HFFc6 (cell line): Measurements from ENCODE around the gene STX7. TPM values are rescaled to one million over a fixed set of nuclear protein-coding genes. Genes with fewer than 3 reads are reported as not detected.

Experiments used
- DNase-seq: peaks from one replicate; pipeline ENCODE4 v3.0.0-alpha.2; 2018
- H3K27ac Mint-ChIP-seq: 2 replicates; pipeline ENCODE4 v1.8.0; 2020; ENCODE audit warnings: mild to moderate bottlenecking, mixed read lengths
- H3K27me3 Mint-ChIP-seq: 2 replicates; pipeline ENCODE4 v1.8.0; 2021; ENCODE audit warnings: mild to moderate bottlenecking, moderate library complexity, mixed read lengths; ENCODE audit not compliant: insufficient read depth
- H3K36me3 Mint-ChIP-seq: 2 replicates; pipeline ENCODE4 v1.8.0; 2021; ENCODE audit warnings: low read depth, mixed read lengths
- H3K4me1 Mint-ChIP-seq: 2 replicates; pipeline ENCODE4 v1.8.0; 2020; ENCODE audit warnings: low read depth, mixed read lengths
- H3K4me3 Mint-ChIP-seq: 2 replicates; pipeline ENCODE4 v1.8.0; 2020; ENCODE audit warnings: mild to moderate bottlenecking, moderate library complexity, mixed read lengths
- H3K9me3 Mint-ChIP-seq: 2 replicates; pipeline ENCODE4 v1.8.0; 2020; ENCODE audit warnings: mild to moderate bottlenecking, mixed read lengths
- total RNA-seq, 6 experiments: library from RNA; stranded (reverse); fragmentation: NEBNext Ultra II Directional; extraction: Animal tissue kit (Norgen Biotek cat#: 25700); gene quantifications; 2 replicates in 1 of 6; 3 replicates in 5 of 6; pipeline ENCODE4 v1.2.3, GENCODE V29; 2021
- TF ChIP-seq, protein P1 (sequence below): fragments of 200-600 bp; sonication (generic); IDR thresholded peaks from 2 replicates; pipeline ENCODE4 v1.5.0; 2021; ENCODE audit warnings: antibody characterized with exemption, mild to moderate bottlenecking

STX7 gene
- total RNA-seq, 6 experiments from 2014 or later = 36.4 to 41.5 (median 39.3) TPM

DNA sequence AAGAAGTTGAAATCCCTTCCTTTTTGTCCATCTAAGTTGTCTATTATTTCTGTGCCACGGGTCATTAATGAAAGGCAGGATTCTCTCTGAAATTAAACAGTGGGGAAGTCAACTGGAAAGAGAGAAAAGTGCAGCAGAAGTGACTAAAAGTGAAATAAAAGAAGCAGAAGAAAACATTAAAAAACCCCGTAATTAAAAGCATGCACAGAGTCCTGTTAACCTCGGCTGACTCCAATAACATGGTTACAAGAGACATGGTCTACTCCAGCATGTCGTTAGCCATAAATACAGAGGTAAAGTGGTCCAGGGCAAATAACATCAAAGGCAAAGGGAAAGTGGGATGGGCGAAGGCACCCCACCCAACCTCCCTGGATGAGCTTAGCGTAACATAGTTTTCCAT, 98.6 kb downstream of the STX7 start:
- peaks cover 79% of the 10 kb centered on the region for H3K4me1 Mint-ChIP-seq
- no peaks in the 10 kb centered on the region for H3K27me3 Mint-ChIP-seq
- H3K27ac Mint-ChIP-seq = peak overlapping the region; percentile 72
- TF ChIP-seq, protein P1, sequence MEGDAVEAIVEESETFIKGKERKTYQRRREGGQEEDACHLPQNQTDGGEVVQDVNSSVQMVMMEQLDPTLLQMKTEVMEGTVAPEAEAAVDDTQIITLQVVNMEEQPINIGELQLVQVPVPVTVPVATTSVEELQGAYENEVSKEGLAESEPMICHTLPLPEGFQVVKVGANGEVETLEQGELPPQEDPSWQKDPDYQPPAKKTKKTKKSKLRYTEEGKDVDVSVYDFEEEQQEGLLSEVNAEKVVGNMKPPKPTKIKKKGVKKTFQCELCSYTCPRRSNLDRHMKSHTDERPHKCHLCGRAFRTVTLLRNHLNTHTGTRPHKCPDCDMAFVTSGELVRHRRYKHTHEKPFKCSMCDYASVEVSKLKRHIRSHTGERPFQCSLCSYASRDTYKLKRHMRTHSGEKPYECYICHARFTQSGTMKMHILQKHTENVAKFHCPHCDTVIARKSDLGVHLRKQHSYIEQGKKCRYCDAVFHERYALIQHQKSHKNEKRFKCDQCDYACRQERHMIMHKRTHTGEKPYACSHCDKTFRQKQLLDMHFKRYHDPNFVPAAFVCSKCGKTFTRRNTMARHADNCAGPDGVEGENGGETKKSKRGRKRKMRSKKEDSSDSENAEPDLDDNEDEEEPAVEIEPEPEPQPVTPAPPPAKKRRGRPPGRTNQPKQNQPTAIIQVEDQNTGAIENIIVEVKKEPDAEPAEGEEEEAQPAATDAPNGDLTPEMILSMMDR = no peak
- H3K36me3 Mint-ChIP-seq = peaks cover 24% of the 10 kb centered on the region
- H3K9me3 Mint-ChIP-seq = peaks cover 26% of the 10 kb centered on the region
- no peak for DNase-seq
- H3K4me3 Mint-ChIP-seq = peak overlapping the region; percentile 70

DNA sequence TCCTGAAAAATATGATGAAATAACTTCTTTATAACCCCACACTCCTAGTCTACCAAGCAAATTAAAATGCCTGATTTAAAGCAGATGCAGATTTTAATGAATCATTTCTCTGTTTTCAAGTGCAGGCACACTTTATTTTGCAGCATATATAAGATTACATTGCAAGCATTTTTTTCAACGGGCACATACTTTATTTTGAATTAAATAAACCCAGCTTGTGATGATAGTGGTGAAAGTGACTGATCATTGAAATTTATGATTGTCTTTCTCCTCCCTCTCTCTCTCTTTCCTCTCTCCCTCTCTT, 99.5 kb downstream of the STX7 start:
- Mint-ChIP-seq H3K4me1 (peaks cover 72% of the 10 kb centered on the region), H3K9me3 (peaks cover 26% of the 10 kb centered on the region), H3K4me3 (peak overlapping the region; percentile 70), H3K27ac (peak overlapping the region; percentile 72), H3K36me3 (peaks cover 24% of the 10 kb centered on the region), H3K27me3 (no peaks in the 10 kb centered on the region)
- no peak for DNase-seq
- TF ChIP-seq, protein P1 = no peak

DNA sequence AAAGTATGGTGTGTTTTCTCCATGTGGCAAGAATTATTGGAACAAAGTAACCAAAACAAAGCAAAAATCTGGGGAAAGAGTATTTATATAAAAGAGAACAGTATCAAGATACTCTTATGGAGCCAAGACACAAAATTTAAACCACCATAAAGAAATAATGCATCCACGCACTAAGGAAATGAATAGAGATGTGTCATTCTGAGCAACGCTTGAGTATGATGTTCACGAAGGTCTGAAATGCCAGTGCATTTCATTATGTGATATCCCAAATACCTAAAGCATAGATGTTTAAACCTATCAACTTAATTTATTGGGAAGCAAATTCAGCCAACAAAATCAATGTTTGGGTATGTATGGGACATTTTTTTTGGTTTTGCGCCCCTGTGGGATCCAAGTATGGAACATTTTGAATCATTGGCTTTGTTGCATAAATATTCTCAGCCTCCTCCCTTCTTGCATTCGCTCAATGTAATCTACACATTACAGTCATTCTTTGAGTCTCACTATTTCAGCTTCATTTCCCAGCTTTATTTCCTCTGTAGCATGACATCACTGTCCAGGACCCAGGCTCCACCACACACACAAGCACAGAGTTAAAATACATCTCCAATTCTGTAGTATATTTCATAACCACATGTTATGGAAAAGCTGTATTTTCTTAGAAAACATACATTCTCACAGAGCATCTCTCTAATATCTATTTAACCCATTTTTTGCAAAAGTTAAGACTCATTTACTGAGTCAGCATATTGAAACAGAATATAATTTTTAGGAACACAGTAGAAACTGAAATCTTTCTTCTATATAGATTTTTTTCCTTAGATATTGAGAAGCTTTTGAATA, 100.0 kb downstream of the STX7 start:
- peak overlapping the region; percentile 70 for H3K4me3 Mint-ChIP-seq
- no peaks in the 10 kb centered on the region for H3K27me3 Mint-ChIP-seq
- peak; percentile 29 for DNase-seq
- H3K36me3 Mint-ChIP-seq = peaks cover 22% of the 10 kb centered on the region
- H3K9me3 Mint-ChIP-seq = peaks cover 24% of the 10 kb centered on the region
- TF ChIP-seq, protein P1 = no peak
- H3K27ac Mint-ChIP-seq = peak overlapping the region; percentile 72
- H3K4me1 Mint-ChIP-seq = peaks cover 67% of the 10 kb centered on the region

DNA sequence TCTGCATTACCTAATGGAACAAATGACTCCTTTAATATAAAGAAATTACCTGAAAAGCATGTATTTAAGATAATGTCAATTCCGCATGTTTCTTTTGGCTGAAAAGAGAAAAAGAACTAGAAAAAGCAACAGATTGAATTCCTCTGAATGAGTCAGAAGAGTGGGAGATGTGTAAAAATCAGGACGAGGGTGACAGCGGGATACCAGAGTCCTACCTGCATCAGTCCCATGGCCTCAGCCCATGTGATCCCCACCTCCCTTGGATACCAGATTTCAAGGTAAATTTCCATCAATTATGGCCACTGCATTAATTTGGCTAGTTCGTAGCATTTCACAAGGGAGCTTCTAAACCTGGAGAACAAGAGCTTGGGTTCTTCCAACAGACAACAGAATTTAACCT, 101.6 kb downstream of the STX7 start:
- Mint-ChIP-seq H3K9me3 (peaks cover 8% of the 10 kb centered on the region), H3K4me3 (no peak overlapping the region), H3K4me1 (peaks cover 53% of the 10 kb centered on the region), H3K27ac (no peak overlapping the region), H3K36me3 (peaks cover 9% of the 10 kb centered on the region), H3K27me3 (no peaks in the 10 kb centered on the region)
- TF ChIP-seq, protein P1 = no peak
- DNase-seq = no peak

DNA sequence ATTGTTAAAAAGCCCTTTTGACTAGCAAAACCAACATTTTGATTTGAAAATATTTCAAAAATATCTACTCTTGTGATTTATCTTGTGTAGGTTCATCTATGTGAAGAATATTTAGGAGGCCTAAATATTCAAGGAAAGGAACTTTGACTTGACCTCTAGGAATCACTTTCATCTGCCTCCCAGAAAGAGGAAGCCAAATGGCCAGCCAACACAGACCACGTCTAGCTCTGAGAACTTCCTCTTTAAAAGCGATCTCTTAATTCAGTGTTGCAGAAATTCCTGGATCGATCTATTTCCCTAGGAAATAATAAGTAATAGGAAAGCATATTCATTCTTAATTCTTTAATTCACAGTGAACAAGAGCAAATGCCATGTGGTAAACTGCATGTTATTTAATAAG, 102.1 kb downstream of the STX7 start:
- Mint-ChIP-seq H3K9me3 (peaks cover 3% of the 10 kb centered on the region; the same call in 1 of the 2 replicates), H3K27me3 (no peaks in the 10 kb centered on the region; the same call in 1 of the 2 replicates), H3K4me3 (no peak overlapping the region), H3K4me1 (peaks cover 53% of the 10 kb centered on the region), H3K27ac (no peak overlapping the region), H3K36me3 (peaks cover 4% of the 10 kb centered on the region)
- DNase-seq = no peak
- TF ChIP-seq, protein P1 = no peak
